NCI-H82 treated with DMSO at 0.1 percent for 48 hours (cell line): ENCODE data around the gene BCR.
A peak's percentile ranks its signal among the peaks of the same experiment; 100 is the strongest.

ENCODE experiments used
- DNase-seq: peaks from one replicate; lab custom pipeline; 2025; ENCODE audit not compliant: unreplicated experiment; lab: John Stamatoyannopoulos, UW

Gene BCR

DNA sequence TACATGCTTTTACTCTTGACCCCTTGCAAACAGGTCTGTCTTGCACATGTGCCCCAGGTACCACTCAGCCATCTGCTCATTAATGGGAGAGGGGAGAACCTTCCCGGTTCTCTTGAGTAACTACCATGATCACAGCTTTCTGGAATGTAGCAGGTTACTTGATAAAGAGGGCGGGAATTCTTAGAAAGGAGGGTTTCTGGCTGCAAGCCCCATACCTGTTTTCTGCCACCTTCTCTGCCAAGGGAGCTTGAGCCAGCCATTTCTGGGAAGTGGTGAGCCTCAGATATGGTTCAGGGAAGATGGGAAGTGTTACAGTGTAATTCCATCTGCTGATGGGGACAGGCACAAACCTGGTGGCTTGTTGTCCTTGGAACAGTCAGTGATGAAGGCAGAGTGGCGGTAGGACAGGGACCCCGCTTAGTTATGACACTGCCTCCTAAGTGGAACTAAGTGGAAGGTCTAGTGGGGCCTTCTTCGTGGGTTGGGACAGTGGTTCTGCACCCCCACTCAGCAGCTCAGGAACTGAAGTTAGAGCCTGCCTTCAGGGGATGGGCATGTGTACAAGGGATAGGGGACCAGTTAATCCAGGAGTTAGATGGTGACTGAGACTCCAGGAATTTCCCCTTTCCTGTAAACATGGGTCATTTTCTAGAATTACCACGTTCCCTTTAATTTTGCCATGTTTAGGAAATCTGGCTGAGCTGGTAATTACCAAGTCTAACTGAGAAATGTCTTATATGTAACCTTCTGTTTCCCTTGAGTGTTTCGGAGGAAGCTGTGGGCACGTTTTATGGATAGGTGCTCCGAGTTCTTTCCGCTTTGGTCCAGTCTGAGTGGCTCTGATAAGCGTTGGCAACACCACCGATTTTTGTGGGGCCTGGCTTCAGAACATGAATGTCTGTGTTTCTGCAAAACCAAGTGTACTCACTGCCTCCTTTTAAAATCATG lies 35.3 kb downstream of the BCR start:
- DNase-seq = no peak

DNA sequence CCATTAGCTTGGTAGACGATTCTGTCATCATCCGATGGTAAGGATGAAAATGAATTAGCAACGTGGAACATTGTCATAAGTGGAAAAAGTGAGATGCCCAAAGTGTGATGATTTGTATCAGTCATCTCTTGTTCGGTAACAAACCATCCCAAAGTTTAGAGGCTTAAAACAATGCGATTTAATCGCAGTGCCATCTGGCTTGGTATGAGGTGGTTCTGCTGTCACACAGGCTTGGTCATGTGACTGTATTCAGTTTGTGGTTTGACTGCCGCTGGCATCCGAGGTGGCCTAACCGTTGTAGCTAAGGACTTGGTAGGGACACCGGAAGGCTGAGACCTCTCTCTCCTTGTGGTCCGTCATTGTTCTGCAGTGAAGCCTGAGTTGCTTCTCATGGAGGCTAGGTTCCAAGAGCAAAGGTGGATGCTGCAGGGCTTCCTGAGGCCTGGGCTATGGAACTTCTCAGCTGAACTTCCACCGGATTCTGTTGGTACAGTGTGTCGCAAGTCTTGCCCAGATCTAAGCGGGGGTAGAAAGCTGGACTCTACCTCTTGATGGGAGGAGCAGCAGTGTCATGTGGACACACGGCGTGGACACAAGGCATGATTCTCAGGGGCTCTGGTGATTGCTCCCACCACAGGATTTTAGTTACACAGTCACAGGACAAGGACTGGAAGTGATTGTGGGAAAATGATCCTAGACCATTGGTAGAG lies 36.3 kb downstream of the BCR start:
- DNase-seq = peak; percentile 23

DNA sequence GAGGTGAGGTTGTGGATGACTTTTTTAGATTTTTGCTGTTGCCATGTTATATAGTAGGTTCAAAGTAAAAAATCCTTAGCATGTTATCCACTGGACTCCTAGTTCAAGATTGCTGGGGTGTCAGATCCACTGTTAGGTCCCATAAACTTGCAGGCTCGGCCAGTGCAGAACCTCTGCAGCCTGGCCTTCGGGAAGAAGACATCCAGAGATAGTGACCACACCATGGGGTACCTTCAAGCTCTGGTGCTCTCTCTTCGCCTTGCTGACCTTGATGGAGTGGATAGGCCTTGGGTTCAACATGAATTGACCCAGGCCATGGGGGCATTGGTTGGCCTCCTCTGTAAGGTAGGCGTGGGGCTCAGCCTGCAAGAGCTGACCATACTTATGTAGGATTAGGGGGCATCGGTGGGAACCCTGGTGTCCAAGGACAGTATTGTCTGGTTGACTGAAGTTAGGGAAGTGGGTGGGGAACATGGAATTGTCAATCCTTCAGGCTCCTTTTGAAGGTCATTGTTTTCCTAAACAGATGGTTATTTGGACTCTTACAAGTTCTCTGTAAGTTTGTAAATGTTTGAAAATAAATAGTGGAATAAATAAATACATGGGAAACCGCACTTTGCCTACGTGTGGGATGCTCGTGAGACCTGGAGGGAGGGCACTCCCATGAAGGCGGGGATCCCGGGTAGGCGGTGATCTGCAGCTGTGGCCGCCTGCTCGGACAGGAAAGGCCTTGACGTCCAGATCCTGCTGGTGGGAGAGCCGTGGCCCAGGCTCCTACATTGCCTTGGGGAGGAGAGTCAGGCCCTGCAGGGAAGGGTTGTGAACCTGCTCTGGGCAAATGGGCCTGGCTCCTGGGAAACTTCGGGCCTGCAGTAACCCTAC lies 37.1 kb downstream of the BCR start:
- DNase-seq = no peak

DNA sequence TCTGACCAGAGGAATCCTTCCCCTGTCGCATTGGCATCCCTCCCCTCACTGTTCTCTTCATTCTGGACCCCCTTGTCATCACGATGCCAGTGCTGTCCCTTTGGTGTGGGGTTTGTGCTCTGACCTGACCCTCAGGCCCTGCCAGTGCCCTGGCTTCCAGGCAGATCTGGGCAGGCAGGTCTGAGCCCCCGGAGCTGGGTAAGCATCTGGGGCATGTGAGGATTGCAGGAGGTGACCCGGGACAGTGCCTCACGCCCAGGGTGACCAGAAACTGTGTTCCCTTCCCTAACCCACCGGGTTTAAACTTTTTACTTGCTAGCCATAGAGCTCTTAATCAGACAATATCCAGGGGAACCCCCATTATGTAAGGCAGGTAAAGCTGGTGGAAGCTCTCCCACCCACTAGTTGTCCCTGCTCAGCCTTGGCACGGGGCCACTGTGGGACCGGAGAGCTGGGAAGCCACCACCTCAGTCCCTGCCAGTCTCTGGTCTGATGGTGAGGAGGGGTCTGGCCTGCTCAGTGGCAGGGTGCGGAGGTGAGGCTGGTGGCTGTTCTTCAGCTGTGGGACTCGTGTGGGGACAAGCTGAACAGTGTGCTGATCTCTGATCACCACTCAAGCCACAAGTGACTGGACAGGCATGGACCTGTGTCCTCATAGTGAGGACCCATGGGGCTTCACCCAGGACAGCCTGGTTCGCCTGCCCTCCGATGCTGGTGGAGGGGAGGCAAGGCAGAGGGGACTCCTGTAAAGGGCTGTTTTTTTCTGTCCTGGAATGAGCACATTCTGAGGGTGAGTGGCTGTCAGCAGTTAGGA lies 38.0 kb downstream of the BCR start:
- DNase-seq = no peak

DNA sequence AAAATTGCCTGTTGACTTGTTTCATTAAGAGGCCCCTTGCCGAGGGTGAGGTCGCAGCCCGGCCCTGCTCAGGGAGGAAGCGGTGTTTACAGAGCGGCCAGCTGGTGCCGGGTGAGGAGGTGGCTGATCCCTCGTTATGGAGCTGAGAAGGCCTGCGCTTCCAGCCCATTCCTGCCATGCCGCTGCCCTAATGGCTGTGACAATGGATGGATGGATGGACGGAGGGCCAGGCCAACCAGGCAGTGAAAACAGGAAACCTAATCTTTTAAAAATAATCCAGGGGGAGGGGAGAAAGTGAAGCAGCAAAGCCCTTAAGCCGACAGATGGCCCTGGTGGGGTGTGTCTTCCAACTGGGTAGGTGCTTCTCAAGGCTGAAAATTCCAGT lies 38.5 kb downstream of the BCR start:
- DNase-seq = peak; percentile 97

DNA sequence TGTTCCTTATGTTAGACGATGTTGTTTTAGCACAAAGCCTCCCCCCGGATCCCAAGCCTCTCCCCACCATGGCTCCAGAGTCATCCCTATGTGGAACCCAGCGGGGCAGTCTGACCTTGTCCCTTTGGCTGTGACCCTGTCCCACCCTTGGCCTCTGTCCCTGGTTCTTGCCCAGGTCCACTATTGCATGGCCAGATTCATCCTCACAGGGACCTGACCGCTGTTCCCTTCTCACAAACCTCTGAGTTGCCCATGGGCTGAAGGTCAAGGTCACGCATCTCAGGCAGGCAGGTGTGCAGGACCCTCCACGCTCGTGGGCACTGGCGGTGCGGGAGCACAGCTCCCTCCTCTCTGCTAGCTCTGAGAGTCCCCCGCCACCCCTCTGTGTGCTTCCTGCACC lies 39.0 kb downstream of the BCR start:
- no peak for DNase-seq

DNA sequence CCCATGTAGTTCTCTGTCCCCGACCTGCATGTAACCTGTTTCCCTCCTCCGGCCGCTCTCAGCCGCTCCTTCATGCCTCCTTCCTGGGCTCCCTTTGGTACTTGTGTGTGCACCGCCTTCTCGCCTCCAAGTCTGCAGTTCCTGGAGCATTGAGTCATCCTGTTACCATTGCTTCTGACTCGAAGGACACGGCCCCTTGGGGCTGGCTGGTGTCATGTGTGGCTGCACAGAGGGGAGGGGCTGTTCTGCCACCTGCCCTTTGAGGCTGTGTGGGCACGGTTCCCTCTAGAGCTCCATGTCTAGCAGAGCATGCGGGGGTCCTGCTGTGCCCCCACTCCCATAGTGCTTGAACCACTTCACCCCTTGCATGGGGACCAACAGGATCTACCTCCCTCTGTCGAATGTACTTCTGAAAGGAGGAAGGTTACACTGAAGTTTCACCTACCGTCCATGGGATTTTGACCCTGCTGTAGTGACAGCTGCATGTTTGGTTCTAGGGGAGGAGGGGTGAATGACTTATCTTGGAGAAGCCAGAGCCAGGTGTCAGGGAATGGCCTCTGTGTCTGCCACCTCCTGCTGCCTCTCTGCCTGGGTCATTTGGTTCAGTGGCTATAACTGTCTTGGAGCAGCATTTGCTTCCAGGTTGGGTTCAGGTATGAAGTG lies 39.6 kb downstream of the BCR start:
- DNase-seq = peak; percentile 51

DNA sequence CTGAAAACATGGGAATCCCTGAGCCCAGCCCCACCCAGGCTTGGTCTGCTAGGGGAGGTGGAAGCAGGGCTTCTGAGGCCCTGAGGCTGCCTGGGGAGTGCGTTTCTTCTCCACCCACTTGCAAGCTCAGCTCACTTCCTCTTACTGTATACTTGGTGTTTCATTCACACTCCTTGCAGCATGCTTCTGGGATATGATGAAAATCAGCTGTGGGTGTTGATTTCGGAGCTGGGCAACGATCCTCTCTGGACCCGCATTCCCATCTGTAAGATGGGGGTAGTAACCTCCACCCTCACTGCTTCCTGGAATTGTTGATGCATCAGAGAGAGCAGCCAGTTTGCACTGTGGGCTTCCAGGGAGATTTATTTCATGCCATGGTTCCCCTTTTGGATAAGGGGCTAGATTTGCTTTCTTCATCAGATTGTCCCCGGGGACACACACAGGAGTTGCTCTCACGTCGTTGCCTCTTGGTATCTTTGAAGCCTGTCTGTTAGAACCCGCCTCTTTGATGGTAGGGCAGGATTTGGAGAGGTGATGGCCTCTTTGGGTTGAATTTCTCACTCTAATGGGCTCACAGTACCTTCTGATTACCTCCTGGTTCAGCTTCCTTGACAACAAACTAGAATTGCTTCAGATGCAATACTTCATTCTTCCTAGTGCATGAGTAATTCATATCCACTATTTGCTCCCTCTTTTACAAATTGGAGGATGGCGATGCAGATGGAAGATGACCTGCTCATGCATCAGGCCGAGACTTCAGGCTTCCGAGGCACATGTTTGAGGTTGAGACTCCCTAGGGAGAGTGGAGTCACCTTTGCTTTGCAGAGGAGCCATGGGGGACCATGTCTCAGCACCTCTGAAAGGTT lies 40.4 kb downstream of the BCR start:
- DNase-seq = no peak

DNA sequence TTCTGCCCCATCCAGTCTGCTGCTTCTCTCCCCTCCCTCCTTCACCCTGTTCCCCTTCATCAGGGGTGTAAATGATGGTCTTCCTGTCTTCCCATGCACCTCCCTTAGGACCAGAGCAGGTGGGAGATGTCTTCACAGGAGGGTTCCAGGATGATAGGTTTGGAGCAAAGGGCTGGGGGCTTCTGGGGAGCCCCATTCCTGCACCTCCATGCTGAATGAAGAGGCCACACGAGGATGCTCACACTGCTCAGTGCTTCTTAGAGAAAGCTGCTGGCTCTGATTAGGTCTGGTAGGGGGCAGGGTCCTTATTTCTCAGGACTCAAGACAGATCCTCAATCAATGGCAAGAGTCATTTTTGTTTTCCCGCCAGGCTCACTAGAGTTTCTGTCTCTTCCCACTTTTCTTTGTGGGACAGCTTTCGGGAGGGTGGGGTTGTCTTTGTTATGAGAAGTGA lies 41.1 kb downstream of the BCR start:
- DNase-seq = no peak

DNA sequence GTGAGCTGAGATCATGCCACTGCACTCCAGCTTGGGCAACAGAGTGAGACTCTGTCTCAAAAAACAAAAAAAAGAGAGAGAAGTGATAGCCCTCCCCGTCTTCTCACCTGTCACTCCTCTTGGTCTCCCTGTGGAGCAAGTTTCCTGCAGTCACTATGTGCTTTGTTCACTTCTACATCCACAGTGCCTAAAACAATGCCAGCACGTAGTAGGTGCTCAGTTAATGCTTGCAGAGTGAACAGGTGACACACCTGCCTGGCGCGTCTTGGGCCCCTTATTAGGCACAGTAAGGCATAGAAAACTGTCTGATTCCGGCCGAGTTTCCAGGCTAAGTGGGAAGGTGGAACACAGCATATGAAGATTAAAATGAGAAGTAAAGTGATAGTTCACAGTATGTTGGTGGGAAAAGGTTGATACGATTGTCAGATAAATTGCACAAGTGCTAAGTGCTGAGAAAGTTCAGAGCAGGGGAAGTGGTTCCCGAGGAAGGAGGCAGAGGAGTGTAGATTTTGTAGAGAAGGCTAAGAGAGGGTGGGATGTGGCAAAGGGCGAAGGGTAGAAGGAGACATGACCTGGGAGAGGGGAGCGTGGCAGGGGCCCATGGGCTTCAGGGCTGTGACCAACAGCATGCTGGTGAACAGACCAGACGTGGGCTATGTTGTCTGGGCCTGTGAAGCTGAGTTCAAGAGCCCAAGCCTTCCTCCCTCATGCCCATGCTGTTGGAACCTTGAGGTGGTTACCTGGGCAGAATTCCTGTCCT lies 41.9 kb downstream of the BCR start:
- no peak for DNase-seq

DNA sequence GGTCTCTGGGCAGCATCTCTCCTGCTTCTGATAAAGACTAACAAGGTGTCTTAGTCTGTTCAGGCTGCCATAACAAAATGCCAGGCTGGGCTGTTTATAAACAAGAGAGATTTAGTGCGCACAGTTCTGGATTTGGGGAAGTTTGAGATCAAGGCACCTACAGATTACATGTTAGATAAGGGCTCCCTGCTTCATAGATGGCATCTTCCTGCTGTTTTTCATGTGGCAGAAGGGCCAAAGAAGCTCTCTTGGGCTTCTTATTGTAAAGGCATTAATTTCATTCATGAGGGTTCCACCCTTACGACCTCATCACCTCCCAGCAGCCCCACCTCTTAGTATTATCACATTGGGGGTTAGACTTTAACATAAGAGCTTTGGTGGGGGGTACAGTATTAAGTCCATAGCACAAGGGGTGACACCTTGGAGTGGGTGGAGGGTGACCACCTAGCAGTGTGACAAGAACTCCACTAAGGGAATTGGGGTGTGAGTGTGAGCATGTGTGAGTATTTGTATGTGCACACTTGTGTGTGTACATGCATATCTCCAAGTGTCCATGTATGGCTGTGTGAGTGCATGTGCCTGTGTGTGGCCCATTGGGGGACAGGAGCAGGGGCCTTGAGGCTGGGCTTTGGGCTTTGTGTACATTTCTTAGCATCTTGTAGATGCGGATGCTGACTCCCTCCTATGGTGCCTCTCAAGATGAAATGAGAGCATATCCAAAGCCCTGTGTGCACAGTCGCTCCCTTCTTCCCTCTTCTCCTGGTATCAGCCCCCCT lies 42.7 kb downstream of the BCR start:
- DNase-seq = no peak

DNA sequence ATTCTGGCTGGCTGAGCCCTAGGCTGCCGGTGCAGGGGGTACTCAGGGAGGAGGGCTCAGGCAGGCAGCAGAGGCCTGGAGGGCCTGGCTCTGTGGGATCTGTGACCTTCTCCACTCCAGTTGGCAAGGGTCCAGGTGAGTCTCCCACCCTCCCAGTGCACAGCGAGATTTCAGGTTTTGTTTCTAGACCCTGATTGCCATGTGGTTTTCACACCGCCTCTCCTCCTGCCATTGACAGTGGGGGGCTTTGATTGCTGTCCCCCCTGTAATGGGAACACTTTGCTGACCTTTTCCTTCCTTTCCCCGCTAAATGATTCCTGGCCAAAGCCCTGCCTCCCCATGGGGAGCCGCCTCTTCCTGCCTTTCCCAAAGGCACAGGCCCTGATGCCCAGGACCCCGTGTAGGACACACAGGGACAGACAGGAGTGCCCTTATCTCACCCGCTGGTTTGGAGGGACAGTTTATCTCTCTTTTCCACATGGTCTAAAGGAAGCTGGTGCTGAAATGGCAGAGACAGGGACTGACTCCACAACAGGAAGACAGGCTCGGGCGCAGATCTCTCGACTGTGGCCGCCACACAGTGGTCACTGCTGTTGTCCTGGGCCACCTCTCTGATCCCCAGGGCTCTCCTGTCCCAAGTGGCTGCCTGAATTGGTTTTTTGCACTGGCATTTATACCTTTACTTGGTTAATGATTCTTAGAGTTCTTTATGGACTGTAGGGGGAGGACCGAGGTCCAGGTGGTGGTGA lies 43.4 kb downstream of the BCR start:
- no peak for DNase-seq

DNA sequence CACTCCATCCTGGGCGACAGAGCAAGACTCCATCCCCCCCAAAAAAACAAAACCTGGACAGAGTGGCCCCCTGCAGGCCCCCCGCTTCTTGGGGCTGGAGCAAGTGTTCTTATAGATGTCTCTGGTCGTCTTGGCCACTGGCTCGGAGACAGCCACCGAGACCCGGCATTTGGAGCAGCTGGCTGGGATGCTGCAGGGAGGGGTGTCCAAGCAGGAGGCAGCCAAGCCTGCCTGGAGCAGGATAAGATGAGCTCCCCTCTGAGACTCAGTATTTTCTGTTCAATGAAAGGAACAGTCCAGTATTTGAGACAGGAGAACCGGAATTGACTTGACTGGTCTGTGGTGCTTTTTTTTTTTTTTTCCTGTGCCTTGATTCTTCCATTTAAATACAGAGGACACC lies 44.5 kb downstream of the BCR start:
- no peak for DNase-seq

DNA sequence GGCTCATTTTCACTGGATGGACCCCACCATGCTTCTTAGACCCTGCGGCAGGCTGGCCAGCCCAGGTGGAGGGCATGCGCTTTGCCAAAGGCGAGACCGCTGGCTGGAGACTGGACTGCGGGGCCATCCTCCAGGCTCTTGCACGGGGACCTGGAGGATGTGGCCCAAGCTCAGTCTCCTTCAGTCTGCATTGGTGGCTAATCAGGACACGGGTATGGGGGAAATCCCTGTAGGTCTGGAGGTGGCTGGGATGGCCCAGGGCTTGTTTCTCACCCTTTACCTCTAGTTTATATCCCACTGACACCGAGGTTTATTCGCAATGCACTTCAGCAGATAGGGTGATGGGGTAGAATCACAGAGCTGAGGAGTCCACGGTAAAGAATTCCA lies 45.0 kb downstream of the BCR start:
- no peak for DNase-seq

DNA sequence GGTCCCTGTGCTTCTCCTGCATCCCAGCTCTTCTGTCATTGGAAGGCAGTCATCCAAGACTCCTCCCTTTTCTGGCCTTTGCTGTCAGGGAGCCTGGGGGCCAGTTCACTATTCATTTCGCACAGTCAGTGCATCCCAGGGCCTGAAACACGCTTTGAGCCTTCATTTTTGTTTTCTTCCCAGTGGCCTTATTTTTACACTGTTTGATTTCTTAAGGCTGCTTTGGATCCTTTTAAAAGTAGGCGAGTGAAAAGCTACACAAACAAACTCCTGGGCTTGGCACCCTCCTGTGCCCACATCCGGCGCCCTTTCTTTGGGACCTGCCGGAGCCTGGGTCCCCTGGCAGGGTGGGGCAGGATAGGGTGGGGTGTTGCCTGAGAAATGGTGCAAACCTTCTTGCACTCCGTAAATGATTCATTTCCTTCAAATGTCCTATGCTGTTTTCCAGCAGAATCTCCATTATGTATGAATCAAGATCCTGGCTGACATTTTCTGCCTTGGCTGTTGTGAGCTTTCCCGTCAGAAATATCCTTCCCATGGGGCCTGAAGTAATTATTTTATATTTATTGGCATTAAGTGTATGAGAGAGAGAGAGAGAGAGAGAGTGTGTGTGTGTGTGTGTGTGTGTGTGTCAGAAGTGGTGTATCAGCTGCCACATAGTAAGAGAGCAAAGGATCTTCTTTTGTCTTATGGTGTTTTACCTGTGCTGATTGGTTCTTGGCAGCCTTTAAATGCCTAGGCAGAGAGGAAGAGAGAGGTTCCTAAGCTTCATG lies 45.6 kb downstream of the BCR start:
- DNase-seq = no peak

DNA sequence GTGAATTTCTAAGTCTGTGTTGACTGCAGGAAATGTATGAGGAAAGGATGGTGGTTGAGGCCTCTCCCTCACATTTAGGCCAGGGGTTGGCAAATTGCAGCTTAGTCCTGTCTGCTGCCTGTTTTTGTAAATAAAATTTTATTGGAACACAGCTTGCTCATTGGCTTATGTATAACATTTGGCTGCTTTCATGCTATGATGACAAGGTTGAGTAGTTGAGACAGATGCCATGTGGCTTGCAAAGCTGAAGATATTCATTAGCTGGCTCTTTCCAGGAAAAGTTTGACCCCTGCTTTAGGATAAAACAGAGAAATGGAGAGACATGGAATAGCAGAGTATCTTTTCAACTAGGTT lies 46.2 kb downstream of the BCR start:
- DNase-seq = no peak
